ENCODE results near the gene PEX14. TPM values are rescaled to one million over a fixed set of nuclear protein-coding genes. Genes with fewer than 3 reads are reported as not detected.
"Not testable (repeated sequence)": the region's sequence is repeated elsewhere in the genome, so short reads cannot be mapped to it uniquely, and the experiment has no call there.

PEX14 gene
- total RNA-seq, 1 donor from 2014 or later = 17.4 TPM

DNA sequence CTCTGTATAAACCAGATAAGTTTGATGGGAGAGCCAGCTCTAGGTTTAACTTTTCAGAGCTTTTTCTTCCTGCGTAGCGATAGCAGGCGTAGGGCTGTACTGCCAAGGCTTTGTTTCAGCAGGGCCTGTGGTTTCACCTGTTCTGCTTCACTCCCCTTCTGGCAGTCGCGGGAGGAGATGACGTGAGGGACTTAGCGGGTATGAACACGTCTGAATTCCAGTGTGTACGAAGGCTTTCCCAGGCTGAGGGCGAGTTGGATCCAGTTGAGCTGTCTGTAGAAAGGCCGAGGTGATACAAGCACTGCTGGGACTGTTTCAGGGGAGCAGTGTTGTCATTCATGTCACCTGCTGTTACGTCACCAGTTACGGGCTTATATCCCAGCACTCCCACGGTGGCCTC, 21.2 kb downstream of the PEX14 start:
- H3K4me1 Mint-ChIP-seq (ENCODE audit: low read depth) = peaks cover 13% of the 10 kb centered on the region
- TF ChIP-seq, protein P1, sequence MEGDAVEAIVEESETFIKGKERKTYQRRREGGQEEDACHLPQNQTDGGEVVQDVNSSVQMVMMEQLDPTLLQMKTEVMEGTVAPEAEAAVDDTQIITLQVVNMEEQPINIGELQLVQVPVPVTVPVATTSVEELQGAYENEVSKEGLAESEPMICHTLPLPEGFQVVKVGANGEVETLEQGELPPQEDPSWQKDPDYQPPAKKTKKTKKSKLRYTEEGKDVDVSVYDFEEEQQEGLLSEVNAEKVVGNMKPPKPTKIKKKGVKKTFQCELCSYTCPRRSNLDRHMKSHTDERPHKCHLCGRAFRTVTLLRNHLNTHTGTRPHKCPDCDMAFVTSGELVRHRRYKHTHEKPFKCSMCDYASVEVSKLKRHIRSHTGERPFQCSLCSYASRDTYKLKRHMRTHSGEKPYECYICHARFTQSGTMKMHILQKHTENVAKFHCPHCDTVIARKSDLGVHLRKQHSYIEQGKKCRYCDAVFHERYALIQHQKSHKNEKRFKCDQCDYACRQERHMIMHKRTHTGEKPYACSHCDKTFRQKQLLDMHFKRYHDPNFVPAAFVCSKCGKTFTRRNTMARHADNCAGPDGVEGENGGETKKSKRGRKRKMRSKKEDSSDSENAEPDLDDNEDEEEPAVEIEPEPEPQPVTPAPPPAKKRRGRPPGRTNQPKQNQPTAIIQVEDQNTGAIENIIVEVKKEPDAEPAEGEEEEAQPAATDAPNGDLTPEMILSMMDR (IDR thresholded peaks at IDR 0.05) = no peak
- H3K9me3 Mint-ChIP-seq (ENCODE audit: low read depth) = no peaks in the 10 kb centered on the region
- no peak overlapping the region for H3K27ac Mint-ChIP-seq (ENCODE audit: unreplicated experiment)
- no peaks in the 10 kb centered on the region for H3K27me3 Mint-ChIP-seq (ENCODE audit: low read depth)
- no peak overlapping the region for H3K4me3 Mint-ChIP-seq (ENCODE audit: unreplicated experiment)
- peaks cover 3% of the 10 kb centered on the region for H3K36me3 Mint-ChIP-seq (ENCODE audit: low read depth)
- DNase-seq (ENCODE audit: low spot score) = no peak

DNA sequence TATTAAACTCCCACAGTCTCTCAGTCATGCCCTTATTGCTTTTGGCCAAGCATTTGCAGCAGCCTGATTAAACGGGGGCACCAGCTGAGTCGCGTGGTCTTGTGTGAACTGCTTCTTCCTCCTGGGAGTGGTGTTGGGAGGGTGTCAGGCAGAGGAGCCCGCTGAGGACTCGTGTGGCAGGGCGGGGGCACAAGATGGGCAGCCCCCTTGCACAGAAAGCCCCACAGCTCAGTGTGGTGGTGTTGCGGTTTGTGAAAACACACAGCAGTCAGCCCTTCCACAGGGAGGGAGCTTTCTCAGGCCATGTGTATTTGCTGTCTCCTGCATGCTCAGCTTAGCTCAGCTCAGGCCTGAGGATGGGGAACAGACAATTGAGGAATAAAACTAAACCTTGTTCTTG, 22.4 kb downstream of the PEX14 start:
- no peak for DNase-seq (ENCODE audit: low spot score)
- TF ChIP-seq, protein P1 (IDR thresholded peaks at IDR 0.05) = no peak
- no peaks in the 10 kb centered on the region for H3K27me3 Mint-ChIP-seq (ENCODE audit: low read depth)
- no peak overlapping the region for H3K27ac Mint-ChIP-seq (ENCODE audit: unreplicated experiment)
- no peak overlapping the region for H3K4me3 Mint-ChIP-seq (ENCODE audit: unreplicated experiment)
- peaks cover 13% of the 10 kb centered on the region for H3K4me1 Mint-ChIP-seq (ENCODE audit: low read depth)
- H3K9me3 Mint-ChIP-seq (ENCODE audit: low read depth) = no peaks in the 10 kb centered on the region
- peaks cover 3% of the 10 kb centered on the region for H3K36me3 Mint-ChIP-seq (ENCODE audit: low read depth)

DNA sequence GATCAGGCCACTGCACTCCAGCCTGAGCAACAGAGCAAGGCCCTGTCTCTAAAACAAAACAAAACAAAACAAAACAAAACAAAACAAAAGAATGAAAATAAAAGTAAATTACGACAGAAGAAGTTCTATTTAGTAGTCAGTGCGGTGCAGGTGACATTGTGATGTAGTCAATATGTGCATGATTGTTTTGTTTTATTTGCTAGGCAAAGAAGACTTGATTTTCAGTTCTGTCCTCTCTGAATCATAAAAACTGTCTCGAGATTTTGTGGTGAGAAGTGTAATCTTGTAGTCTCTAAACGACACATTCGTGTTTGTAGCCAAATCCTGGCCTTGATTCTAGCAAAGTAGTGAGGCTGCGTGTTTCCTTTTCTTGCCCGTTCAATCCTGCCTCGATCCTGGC, 23.5 kb downstream of the PEX14 start:
- H3K9me3 Mint-ChIP-seq (ENCODE audit: low read depth) = no peaks in the 10 kb centered on the region
- H3K4me3 Mint-ChIP-seq (ENCODE audit: unreplicated experiment) = no peak overlapping the region
- H3K4me1 Mint-ChIP-seq (ENCODE audit: low read depth) = peaks cover 13% of the 10 kb centered on the region
- no peak for DNase-seq (ENCODE audit: low spot score)
- TF ChIP-seq, protein P1 (IDR thresholded peaks at IDR 0.05) = no peak
- H3K27ac Mint-ChIP-seq (ENCODE audit: unreplicated experiment) = no peak overlapping the region
- H3K36me3 Mint-ChIP-seq (ENCODE audit: low read depth) = peaks cover 3% of the 10 kb centered on the region
- no peaks in the 10 kb centered on the region for H3K27me3 Mint-ChIP-seq (ENCODE audit: low read depth)

DNA sequence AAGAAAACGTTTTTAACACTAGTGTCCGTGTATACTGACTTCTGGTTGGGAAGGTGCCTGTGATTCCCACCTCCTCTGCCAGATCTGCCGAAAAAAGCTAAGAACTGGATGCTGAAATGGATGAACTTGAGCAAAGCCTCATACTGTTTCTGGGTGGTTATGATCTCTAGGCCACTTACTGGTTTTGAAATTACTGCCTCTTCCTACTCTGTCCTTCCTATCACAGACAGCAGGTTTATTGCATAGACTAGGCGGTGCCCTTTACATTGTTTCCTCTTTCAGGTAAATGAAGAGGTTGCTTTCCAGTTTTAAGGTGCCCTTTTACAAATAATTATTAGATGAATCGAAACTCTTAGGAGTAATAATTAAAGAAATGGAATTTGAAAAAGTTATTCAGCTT, 27.5 kb downstream of the PEX14 start:
- Mint-ChIP-seq H3K36me3 (ENCODE audit: low read depth) (no peaks in the 10 kb centered on the region), H3K27ac (ENCODE audit: unreplicated experiment) (no peak overlapping the region), H3K4me3 (ENCODE audit: unreplicated experiment) (no peak overlapping the region), H3K9me3 (ENCODE audit: low read depth) (no peaks in the 10 kb centered on the region), H3K27me3 (ENCODE audit: low read depth) (no peaks in the 10 kb centered on the region), H3K4me1 (ENCODE audit: low read depth) (peaks cover 2% of the 10 kb centered on the region)
- TF ChIP-seq, protein P1 (IDR thresholded peaks at IDR 0.05) = no peak
- DNase-seq (ENCODE audit: low spot score) = no peak

DNA sequence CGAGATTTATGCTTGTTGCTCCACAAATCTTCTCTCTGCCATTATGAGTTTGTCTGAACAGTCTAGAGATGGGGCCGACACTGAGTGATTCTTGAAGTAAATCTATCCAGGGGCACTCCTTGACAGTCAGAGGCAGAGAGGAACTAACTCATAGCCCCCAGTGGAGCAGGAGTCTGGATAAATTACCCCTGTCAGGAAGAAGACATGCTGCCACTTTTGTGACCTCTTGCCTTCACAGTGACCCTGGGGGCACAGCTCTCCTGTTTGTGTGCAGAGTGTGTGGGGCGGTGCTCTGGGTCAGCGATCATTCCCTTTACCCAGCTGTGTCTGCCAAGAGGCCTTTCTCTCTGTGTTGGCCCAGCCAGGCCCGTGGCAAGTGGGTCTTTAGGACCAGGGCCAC, 29.5 kb downstream of the PEX14 start:
- DNase-seq (ENCODE audit: low spot score) = no peak
- TF ChIP-seq, protein P1 (IDR thresholded peaks at IDR 0.05) = no peak
- no peaks in the 10 kb centered on the region for H3K27me3 Mint-ChIP-seq (ENCODE audit: low read depth)
- no peaks in the 10 kb centered on the region for H3K9me3 Mint-ChIP-seq (ENCODE audit: low read depth)
- H3K36me3 Mint-ChIP-seq (ENCODE audit: low read depth) = no peaks in the 10 kb centered on the region
- no peak overlapping the region for H3K27ac Mint-ChIP-seq (ENCODE audit: unreplicated experiment)
- peaks cover 17% of the 10 kb centered on the region for H3K4me1 Mint-ChIP-seq (ENCODE audit: low read depth)
- H3K4me3 Mint-ChIP-seq (ENCODE audit: unreplicated experiment) = no peak overlapping the region

DNA sequence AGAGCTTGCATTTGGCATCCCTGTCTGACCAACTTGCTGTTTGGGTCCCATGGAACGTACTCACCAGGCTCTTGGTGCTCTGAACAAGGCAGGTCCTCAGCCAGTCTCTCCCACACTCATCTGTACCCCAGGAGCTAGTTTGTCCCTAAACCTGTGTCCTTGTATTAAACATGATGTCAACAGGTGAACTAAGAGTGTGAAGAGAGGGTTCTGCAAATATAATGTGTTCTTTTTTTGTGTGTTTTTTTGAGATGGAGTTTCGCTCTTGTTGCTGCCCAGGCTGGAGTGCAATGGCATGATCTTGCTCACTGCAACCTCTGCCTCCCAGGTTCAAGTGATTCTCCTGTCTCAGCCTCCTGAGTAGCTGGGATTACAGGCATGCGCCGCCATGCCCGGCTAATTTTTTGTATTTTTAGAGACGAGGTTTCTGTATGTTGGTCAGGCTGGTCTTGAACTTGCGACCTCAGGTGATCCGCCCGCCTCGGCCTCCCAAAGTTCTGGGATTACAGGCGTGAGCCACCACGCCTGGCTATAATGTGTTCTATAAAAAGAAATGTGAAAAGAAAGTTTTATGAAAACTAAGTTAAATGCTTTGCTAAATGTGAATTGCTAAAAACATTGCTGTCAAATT, 31.4 kb downstream of the PEX14 start:
- not testable (repeated sequence) for H3K27ac Mint-ChIP-seq (ENCODE audit: unreplicated experiment); H3K9me3 Mint-ChIP-seq (ENCODE audit: low read depth); H3K36me3 Mint-ChIP-seq (ENCODE audit: low read depth)

More for the DNA sequence above, 31.4 kb downstream of the PEX14 start:
- H3K27me3 Mint-ChIP-seq (ENCODE audit: low read depth); H3K4me3 Mint-ChIP-seq (ENCODE audit: unreplicated experiment); DNase-seq (ENCODE audit: low spot score): not testable (repeated sequence)
- peaks cover 32% of the 10 kb centered on the region for H3K4me1 Mint-ChIP-seq (ENCODE audit: low read depth)

Measured in chondrocyte (in vitro differentiated cells).